Measurements from ENCODE around the gene MACROH2A1.

Gene MACROH2A1

GRCh38 chr5:135319458-135319857, 79.6 kb downstream of the MACROH2A1 start:
- DNase-seq (ENCODE audit: low read depth in 2 of 2): no peak

- DNase-seq (ENCODE audit: low read depth in 2 of 2): no peak
These were observed 80.1 kb downstream of the MACROH2A1 start for GRCh38 chr5:135318924-135319323.

GRCh38 chr5:135318037-135318436, 81.0 kb downstream of the MACROH2A1 start:
- no peak for DNase-seq (ENCODE audit: low read depth in 2 of 2)

- no peak for DNase-seq (ENCODE audit: low read depth in 2 of 2)
These were observed 81.7 kb downstream of the MACROH2A1 start for GRCh38 chr5:135317286-135317685.

GRCh38 chr5:135315386-135315785, 83.6 kb downstream of the MACROH2A1 start:
- DNase-seq (ENCODE audit: low read depth in 2 of 2): no peak

GRCh38 chr5:135313946-135314345, 85.1 kb downstream of the MACROH2A1 start:
- DNase-seq (ENCODE audit: low read depth in 2 of 2): no peak

GRCh38 chr5:135313405-135313804, 85.6 kb downstream of the MACROH2A1 start:
- DNase-seq (ENCODE audit: low read depth in 2 of 2): no peak

GRCh38 chr5:135312255-135312935, 86.6 kb downstream of the MACROH2A1 start:
- DNase-seq (ENCODE audit: low read depth in 2 of 2): no peak

- DNase-seq (ENCODE audit: low read depth in 2 of 2): no peak
These were observed 88.6 kb downstream of the MACROH2A1 start for GRCh38 chr5:135310328-135310989.

- no peak for DNase-seq (ENCODE audit: low read depth in 2 of 2)
These were observed 89.4 kb downstream of the MACROH2A1 start for GRCh38 chr5:135309391-135310327.

- no peak for DNase-seq (ENCODE audit: low read depth in 2 of 2)
These were observed 90.3 kb downstream of the MACROH2A1 start for GRCh38 chr5:135308752-135309151.

- DNase-seq (ENCODE audit: low read depth in 2 of 2): no peak
These were observed 90.8 kb downstream of the MACROH2A1 start for GRCh38 chr5:135308245-135308644.

- no peak for DNase-seq (ENCODE audit: low read depth in 2 of 2)
These were observed 91.7 kb downstream of the MACROH2A1 start for GRCh38 chr5:135307143-135307903.

- no peak for DNase-seq (ENCODE audit: low read depth in 2 of 2)
These were observed 92.5 kb downstream of the MACROH2A1 start for GRCh38 chr5:135306557-135306956.

- DNase-seq (ENCODE audit: low read depth in 2 of 2): no peak
These were observed 94.4 kb downstream of the MACROH2A1 start for GRCh38 chr5:135304352-135305221.

- no peak for DNase-seq (ENCODE audit: low read depth in 2 of 2)
These were observed 95.4 kb downstream of the MACROH2A1 start for GRCh38 chr5:135303582-135304173.

GRCh38 chr5:135296900-135297816, 101.9 kb downstream of the MACROH2A1 start:
- DNase-seq (ENCODE audit: low read depth in 2 of 2): no peak

GRCh38 chr5:135295852-135296251, 103.2 kb downstream of the MACROH2A1 start:
- no peak for DNase-seq (ENCODE audit: low read depth in 2 of 2)

GRCh38 chr5:135294793-135295192, 104.2 kb downstream of the MACROH2A1 start:
- DNase-seq (ENCODE audit: low read depth in 2 of 2): no peak

Data from stimulated activated CD4-positive, alpha-beta T cell treated with anti-CD3 and anti-CD28 coated beads, Interleukin-12 subunit alpha, Interleukin-12 subunit beta, amount 100 ng/mL, for 24 hours (primary cell).